Measurements from ENCODE around the gene GMPPB.
"Not testable (repeated sequence)": the region's sequence is repeated elsewhere in the genome, so short reads cannot be mapped to it uniquely, and the experiment has no call there.

The GMPPB gene

GRCh38 chr3:49689046-49689907 lies 34.5 kb downstream of the GMPPB start, which contains the start of the genes MST1 and RNF123:
Gene MST1, minus strand, starts transcription at chr3:49689474. Its CDS starts 783 bp downstream, at chr3:49688691.
Gene RNF123, plus strand, starts transcription at chr3:49689557. Its CDS starts 1,609 bp downstream, at chr3:49691166.
- no peak for DNase-seq

GRCh38 chr3:49688338-49689045 lies 35.3 kb downstream of the GMPPB start:
- not testable (repeated sequence) for DNase-seq

- not testable (repeated sequence) for DNase-seq
Observed at GRCh38 chr3:49687424-49687795, 36.3 kb downstream of the GMPPB start.

GRCh38 chr3:49686769-49687423 lies 36.9 kb downstream of the GMPPB start:
- DNase-seq, result not testable (repeated sequence)

- not testable (repeated sequence) for DNase-seq
Observed at GRCh38 chr3:49686346-49686745, 37.4 kb downstream of the GMPPB start.

- DNase-seq, result not testable (repeated sequence)
Observed at GRCh38 chr3:49685846-49686245, 37.9 kb downstream of the GMPPB start.

GRCh38 chr3:49685103-49685502 lies 38.6 kb downstream of the GMPPB start:
- DNase-seq, result not testable (repeated sequence)

GRCh38 chr3:49684453-49684852 lies 39.3 kb downstream of the GMPPB start:
- not testable (repeated sequence) for DNase-seq

- DNase-seq, result no peak
Observed at GRCh38 chr3:49683162-49683561, 40.6 kb downstream of the GMPPB start.

- no peak for DNase-seq
Observed at GRCh38 chr3:49681543-49681942, 42.2 kb downstream of the GMPPB start.

- no peak for DNase-seq
Observed at GRCh38 chr3:49681232-49681522, 42.6 kb downstream of the GMPPB start.

GRCh38 chr3:49680493-49681231 lies 43.1 kb downstream of the GMPPB start:
- no peak for DNase-seq

GRCh38 chr3:49675912-49676311 lies 47.8 kb downstream of the GMPPB start:
- DNase-seq, result no peak

- no peak for DNase-seq
Observed at GRCh38 chr3:49674497-49674983, 49.2 kb downstream of the GMPPB start.

GRCh38 chr3:49673715-49674496 lies 49.8 kb downstream of the GMPPB start, which contains the start of gene APEH:
Gene APEH, plus strand, starts transcription at chr3:49674351. Its CDS starts 51 bp downstream, at chr3:49674402.
- no peak for DNase-seq

GRCh38 chr3:49673121-49673714 lies 50.5 kb downstream of the GMPPB start:
- no peak for DNase-seq

- DNase-seq, result no peak
Observed at GRCh38 chr3:49671291-49672288, 52.2 kb downstream of the GMPPB start.

GRCh38 chr3:49670940-49671290 lies 52.8 kb downstream of the GMPPB start:
- no peak for DNase-seq

Measured in effector CD8-positive, alpha-beta T cell (primary cell).